Measurements from ENCODE around the gene KCNS3. TPM values are rescaled to one million over a fixed set of nuclear protein-coding genes. Genes with fewer than 3 reads are reported as not detected.

KCNS3 gene
- polyA plus RNA-seq, 3 donors: 1.5 to 7.3 (median 1.9) TPM

DNA sequence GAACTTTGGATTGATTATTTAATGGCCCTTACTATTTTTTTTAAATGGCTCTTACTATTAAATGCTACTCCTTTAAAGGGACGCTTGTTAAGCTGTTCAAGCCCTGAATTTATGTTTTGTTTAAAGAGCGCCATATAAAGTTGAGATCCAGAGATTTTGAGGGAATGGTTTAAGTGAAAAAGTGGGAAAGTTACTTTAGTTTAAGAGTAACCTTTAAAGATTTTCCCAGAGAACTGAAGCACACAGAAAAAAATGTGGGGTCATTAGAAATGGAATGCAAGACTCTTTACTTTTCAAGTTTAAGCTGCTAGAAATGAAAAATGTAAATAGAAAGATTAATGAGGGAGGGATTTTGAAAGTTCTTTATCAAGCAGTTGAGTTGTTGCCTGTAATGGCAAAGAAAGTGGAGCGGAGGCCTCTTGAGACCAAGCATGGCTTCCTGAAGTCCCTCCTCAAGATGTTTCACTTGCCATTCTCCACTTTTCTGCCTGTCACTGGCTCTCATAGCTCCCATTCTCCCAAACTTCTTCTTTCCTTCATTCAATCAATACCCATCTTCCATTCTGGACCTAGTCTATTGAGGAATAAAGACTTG is 93.2 kb downstream of the KCNS3 start:
- 45 to 84% (median 81%) methylated on average over 3 of the region's 3 CpGs for WGBS, 3 donors
- H3K27ac ChIP-seq (ENCODE audit: low read depth, low read length): no peak overlapping the region

DNA sequence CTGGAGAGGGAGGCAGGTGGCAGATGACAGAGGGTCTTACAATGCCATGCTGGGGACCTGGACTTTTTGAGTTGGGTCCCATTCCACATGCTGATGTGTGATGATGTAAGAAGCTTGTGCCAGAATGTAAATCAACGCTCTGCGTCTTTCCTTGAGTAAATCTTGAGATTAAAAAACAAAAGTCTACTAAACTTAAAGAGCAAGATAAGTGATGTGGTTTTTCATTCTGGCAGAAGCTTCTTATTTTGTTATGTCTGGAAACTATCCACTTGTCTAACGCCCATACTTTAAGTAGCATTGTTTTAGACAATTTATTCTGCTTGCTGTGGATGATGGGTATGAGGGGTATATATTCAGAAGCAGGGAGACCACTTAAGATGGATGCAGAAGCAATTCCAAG is 94.5 kb downstream of the KCNS3 start:
- WGBS, 3 donors: 73 to 82% (median 77%) methylated on average over 3 of the region's 3 CpGs
- no peak overlapping the region for H3K27ac ChIP-seq (ENCODE audit: low read depth, low read length)

DNA sequence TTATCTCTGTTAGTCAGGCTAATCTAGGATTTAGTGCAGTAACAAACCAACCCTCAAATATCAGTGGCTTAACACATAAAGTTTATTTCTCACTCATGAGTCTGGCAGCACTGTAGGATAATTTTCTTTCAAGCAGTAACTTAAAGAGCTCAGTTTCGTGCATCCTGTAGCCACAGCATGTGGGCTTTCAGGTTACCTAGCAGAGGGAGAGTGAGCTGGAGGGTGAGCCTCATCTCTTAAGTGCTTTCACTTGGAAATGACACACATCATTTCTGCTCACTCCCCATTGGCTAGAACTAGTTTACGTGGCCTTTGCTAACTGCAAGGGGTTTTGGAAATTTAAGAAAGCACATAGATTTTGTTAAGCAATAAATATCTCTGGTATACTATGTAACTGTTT is 96.9 kb downstream of the KCNS3 start:
- H3K27ac ChIP-seq (ENCODE audit: low read depth, low read length): no peak overlapping the region
- WGBS, 3 donors: 79 to 86% (median 81%) methylated on average over 2 of the region's 2 CpGs

DNA sequence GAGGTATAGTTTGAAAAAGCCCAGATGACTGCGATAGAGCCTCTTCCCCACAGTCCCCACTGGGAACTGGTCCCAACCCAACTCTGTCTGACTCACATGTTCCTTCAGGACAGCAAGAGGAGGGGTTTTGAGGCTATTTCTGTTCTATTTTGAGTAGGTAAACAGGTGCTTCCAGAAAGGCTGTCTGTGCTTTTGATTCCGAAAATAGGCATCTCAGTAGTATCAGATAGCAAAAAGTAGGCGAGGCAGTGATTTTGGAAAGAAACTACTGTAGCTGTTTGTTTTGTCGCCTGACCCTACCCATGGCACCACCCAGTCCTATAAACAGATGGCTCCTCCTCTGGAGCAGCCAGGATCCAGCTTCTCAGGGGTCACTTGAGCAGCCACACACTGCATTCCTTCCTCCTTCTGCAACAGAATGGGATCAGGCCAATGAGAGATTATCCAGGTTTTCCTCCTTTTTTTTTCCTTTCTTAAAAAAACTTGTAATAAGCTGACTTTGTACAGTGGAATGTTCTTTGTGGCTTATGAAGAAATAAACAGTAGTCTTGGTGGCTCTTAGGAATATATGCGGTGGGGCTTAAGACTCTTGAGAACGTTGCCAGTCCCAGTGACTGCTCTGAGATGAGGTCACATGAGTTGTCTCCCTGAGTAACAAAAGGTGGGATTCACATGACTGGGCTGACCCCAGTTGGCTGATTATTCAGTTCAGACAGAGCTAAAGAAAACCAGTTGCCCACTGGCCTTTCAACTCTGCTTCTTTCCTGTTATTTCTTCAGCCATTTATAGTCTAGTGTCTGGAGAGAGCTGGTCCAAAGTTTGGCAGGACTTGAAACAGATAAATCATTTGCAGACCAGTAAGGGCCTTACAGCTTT is 98.6 kb downstream of the KCNS3 start:
- no peak overlapping the region for H3K27ac ChIP-seq (ENCODE audit: low read depth, low read length)
- 55 to 70% (median 70%) methylated on average over 6 of the region's 6 CpGs for WGBS, 3 donors

DNA sequence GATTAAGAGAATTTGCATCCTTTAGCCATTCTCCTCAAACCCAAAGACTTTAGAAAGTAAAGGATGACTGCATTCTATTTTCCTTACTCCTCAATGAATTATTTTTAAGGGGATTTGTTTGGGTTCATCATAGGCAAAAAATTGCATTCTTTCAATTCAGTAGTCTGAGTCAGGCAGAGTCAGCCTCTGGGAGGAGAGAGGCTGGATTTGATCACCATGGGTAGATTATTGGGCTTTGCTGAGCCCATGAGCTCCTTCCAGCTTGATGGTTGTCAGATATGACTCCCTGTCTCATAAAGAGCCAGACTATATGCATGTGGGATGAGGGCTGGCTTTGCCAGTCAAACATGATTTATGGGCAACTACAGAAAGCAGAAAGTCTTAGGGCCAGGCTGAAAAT is 101.2 kb downstream of the KCNS3 start:
- H3K27ac ChIP-seq (ENCODE audit: low read depth, low read length): no peak overlapping the region

- WGBS, 3 donors: 56 to 80% (median 76%) methylated on average over 3 of the region's 3 CpGs
- H3K27ac ChIP-seq (ENCODE audit: low read depth, low read length): no peak overlapping the region
Observed at GRCh38 chr2:17981936-17982335, 103.5 kb downstream of the KCNS3 start.

Other genes with a start within 250 kb of the KCNS3 start
- gene SMC6, start 124.9 kb upstream of the KCNS3 start, polyA plus RNA-seq: 1 to 10 TPM; 2.5 to 4.9 (median 4.4) TPM
- gene GEN1, start 124.5 kb upstream of the KCNS3 start, polyA plus RNA-seq: 1 to 10 TPM in 1 of 3 donors, under 1 TPM in 2; 0.34 to 1.0 (median 0.89) TPM
- not detected for gene MSGN1, start 62.2 kb upstream of the KCNS3 start, polyA plus RNA-seq